NCI-H510A treated with DMSO at 0.1 percent for 48 hours (cell line): ENCODE measurements around the gene SF3B1.
A peak's percentile ranks its signal among the peaks of the same experiment; 100 is the strongest.
"Not testable (repeated sequence)": the region's sequence is repeated elsewhere in the genome, so short reads cannot be mapped to it uniquely, and the experiment has no call there.

Source experiments
- DNase-seq: peaks from one replicate; lab custom pipeline; 2025; lab: John Stamatoyannopoulos, UW

Gene SF3B1

GRCh38 chr2:197433780-197434438 is 919 bp downstream of the SF3B1 start:
- no peak for DNase-seq

GRCh38 chr2:197432527-197432926 is 2.3 kb downstream of the SF3B1 start:
- DNase-seq, result not testable (repeated sequence)

- no peak for DNase-seq
Measured at GRCh38 chr2:197431858-197432257, 3.0 kb downstream of the SF3B1 start.

- no peak for DNase-seq
Measured at GRCh38 chr2:197427986-197428385, 6.8 kb downstream of the SF3B1 start.

- no peak for DNase-seq
Measured at GRCh38 chr2:197426723-197427603, 7.9 kb downstream of the SF3B1 start.

GRCh38 chr2:197425550-197425949 is 9.3 kb downstream of the SF3B1 start:
- DNase-seq, result no peak

GRCh38 chr2:197423307-197423706 is 11.5 kb downstream of the SF3B1 start:
- DNase-seq, result peak; percentile 14

- DNase-seq, result no peak
Measured at GRCh38 chr2:197419438-197419837, 15.4 kb downstream of the SF3B1 start.

GRCh38 chr2:197416268-197416667 is 18.6 kb downstream of the SF3B1 start:
- DNase-seq, result no peak

GRCh38 chr2:197414515-197414914 is 20.3 kb downstream of the SF3B1 start:
- no peak for DNase-seq

- no peak for DNase-seq
Measured at GRCh38 chr2:197414039-197414438, 20.8 kb downstream of the SF3B1 start.

- DNase-seq, result no peak
Measured at GRCh38 chr2:197405582-197405981, 29.2 kb downstream of the SF3B1 start.

GRCh38 chr2:197399887-197400540 is 34.8 kb downstream of the SF3B1 start:
- no peak for DNase-seq

- no peak for DNase-seq
Measured at GRCh38 chr2:197398913-197399312, 35.9 kb downstream of the SF3B1 start.

- DNase-seq, result no peak
Measured at GRCh38 chr2:197391220-197391717, 43.6 kb downstream of the SF3B1 start.

GRCh38 chr2:197388866-197389587 is 45.8 kb downstream of the SF3B1 start:
- DNase-seq, result no peak

GRCh38 chr2:197387179-197387578 is 47.6 kb downstream of the SF3B1 start:
- no peak for DNase-seq

- DNase-seq, result no peak
Measured at GRCh38 chr2:197386242-197386641, 48.6 kb downstream of the SF3B1 start.

- no peak for DNase-seq
Measured at GRCh38 chr2:197383825-197384224, 51.0 kb downstream of the SF3B1 start.

- no peak for DNase-seq
Measured at GRCh38 chr2:197381641-197382040, 53.2 kb downstream of the SF3B1 start.

GRCh38 chr2:197379918-197380309 is 54.9 kb downstream of the SF3B1 start:
- not testable (repeated sequence) for DNase-seq
